Stimulated activated naive CD4-positive, alpha-beta T cell treated with Interleukin-2 at 50 U/mL for 16 hours (primary cell): ENCODE measurements around the gene PLXNC1.

Source experiments
- DNase-seq: peaks from one replicate; lab custom pipeline; 2025; lab: John Stamatoyannopoulos, UW

The PLXNC1 gene

DNA sequence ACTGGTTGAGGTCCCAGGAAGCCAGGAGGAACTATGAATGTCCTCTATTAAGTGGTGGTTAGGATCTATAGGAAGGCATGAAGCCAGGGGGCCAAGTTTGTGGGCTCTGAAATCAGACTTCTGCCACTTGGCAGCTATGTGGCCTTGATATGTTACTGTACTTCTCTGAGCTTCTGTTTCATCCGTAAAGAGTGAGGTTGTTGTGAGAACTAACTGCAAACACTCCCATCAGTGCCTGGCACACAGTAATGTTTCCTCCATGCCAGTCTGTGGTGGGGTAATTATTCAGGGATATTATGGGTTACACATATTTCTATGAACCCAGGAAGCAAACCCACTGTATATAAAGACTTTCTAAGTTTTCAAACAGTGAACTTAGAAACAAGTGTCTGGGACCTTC lies 57.4 kb downstream of the PLXNC1 start:
- no peak for DNase-seq

GRCh38 chr12:94206886-94207285 lies 58.5 kb downstream of the PLXNC1 start:
- no peak for DNase-seq

DNA sequence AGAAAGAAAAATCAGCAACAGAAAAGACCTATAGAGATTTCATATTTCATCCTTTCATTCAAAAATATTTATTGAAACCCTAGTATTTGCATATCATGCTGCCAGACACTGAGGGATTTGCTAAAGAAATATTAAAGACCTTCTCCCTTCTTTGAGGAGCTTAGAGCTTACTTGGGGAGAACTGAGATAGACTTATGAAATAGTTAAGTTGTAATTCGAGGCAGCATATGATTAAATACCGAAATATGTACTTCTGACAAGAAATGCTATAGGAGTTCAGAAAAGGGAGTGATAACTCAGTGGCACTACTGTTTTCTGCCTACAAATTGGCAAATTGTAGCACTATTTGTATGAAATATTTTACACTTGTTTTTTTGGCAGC lies 59.1 kb downstream of the PLXNC1 start:
- no peak for DNase-seq

GRCh38 chr12:94207849-94208621 lies 59.7 kb downstream of the PLXNC1 start:
- DNase-seq = peak; percentile 42

- DNase-seq = peak; percentile 28
Measured at GRCh38 chr12:94208622-94208966, 60.2 kb downstream of the PLXNC1 start.

DNA sequence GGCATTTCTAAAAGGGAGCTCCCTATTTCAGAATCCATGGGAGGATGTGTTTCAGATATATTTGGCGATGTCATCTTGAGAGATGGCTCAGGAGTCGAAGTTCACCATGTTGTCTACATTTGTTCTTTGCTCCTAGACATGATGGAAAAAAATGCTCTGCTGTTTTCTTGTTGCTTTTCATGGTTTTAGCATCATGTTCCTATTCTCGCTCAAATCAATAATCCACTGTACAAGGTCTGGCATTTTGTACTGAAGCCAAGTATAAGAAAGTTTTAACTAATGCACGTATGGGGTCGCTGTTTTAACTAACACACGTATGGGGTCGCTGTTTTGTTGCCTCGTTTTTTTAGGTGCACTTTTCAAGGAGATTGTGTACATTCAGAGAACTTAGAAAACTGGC lies 60.9 kb downstream of the PLXNC1 start:
- DNase-seq = no peak

- DNase-seq = no peak
Measured at GRCh38 chr12:94211021-94211420, 62.6 kb downstream of the PLXNC1 start.

GRCh38 chr12:94218233-94218632 lies 69.9 kb downstream of the PLXNC1 start:
- no peak for DNase-seq

DNA sequence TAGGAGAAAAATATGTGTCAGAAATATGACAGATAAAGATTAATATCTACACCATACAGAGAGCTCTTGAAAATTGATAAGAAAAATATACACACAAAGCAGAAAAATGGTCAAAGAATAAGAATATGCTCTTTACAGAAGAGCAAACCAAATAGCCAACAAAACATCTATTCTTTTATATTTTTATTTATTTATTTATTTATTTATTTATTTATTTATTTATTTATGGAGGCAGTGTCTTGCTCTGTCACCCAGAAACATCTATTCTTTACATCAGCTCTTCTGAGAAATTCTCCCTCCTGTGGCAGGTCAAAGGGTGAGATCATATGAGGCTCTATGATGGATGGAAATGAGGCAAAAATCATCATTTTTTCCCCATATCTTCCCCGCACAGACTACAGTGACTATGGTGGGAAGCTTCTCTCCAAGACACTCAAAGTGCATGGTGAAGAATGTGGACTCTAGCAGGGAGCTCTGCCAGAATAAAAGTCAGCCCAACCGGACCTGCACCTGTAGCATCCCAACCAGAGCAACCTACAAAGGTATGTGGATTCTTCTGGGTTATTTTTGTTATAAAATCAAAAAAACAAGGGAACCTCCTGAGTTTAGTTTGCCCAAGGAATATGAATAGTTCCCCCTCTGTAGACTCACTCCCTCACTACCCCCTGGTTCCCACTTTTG lies 71.4 kb downstream of the PLXNC1 start:
- DNase-seq = no peak

DNA sequence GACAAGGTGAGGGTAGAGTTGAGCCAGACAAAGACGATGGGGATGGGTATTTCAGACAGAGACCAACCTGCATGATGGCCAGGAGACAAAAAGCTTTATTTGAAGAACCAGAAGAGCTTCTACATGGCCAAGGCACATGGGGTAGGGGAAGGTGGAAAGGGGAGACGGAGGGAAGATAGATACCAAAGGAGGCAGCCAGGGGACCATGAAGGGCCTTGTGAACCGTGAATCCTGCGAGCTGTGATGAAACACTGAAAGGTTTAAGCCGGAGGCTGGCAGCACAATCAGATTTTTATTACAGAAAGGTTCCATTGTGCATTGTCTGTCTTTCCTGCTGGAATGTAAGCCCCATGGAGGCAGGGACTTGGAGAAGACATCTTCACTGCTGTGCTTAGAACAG lies 72.4 kb downstream of the PLXNC1 start:
- no peak for DNase-seq

GRCh38 chr12:94222351-94223084 lies 74.1 kb downstream of the PLXNC1 start:
- DNase-seq = no peak

DNA sequence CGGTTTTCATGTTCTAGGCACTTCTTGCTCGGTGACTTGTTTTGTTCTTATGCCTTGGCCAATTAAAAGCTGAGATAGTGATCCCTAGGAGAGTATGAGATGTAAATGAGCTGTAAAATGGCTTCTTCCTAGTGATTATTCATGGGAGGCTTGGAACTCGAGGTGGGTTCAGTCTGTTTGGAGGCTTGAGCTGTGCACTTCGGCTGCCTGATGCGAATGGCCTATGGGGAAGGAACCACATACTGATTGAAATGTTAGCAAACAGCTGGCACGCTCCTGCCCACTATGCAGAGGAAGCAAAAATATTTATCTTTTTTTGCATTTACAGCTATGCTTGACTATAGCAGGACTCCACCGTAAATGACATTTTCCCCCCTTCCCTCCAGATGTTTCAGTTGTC lies 75.5 kb downstream of the PLXNC1 start:
- no peak for DNase-seq

- no peak for DNase-seq
Measured at GRCh38 chr12:94225506-94225905, 77.1 kb downstream of the PLXNC1 start.

- DNase-seq = no peak
Measured at GRCh38 chr12:94225947-94226630, 77.7 kb downstream of the PLXNC1 start.

- no peak for DNase-seq
Measured at GRCh38 chr12:94227066-94227465, 78.7 kb downstream of the PLXNC1 start.

DNA sequence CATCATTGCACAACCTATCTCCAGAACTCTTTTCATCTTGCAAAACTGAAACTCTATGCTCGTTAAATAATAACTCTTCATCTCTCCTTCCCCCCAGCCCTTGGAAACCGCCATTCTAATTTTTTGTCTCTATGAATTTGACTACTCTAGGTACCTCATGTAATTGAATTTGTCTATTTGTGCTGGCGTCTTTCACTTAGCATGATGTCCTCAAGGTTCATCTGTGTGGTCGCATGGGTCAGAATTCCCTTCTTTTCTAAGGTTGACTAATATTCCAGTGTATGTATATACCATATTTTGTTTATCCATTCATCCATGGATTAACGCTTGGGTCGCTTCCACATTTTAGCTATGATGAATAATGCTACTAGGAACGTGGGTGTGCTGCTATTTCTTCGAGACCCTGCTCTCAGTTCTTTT lies 80.1 kb downstream of the PLXNC1 start:
- no peak for DNase-seq

GRCh38 chr12:94229902-94230301 lies 81.5 kb downstream of the PLXNC1 start:
- no peak for DNase-seq

- no peak for DNase-seq
Measured at GRCh38 chr12:94230357-94230905, 82.1 kb downstream of the PLXNC1 start.

GRCh38 chr12:94231709-94232108 lies 83.3 kb downstream of the PLXNC1 start:
- DNase-seq = no peak

DNA sequence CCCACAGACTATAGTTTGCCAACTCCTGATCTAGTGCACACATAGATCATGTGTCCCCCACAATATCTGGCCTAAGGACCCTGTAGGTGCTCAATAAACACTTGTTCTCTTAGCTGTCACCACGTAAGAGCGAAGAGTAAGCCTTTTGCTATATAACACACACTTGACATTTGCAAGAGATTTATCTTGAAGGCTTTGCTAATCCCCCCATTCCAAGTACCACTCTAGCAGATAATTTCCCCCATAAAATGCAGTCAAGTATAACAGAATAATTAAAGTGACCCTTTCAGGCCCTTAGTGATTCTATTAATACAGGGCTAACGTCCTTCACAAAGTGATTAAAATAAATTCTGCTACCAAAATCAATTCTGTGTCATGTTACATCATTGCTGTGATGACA lies 87.5 kb downstream of the PLXNC1 start:
- no peak for DNase-seq

GRCh38 chr12:94239332-94239993 lies 91.1 kb downstream of the PLXNC1 start:
- no peak for DNase-seq

- no peak for DNase-seq
Measured at GRCh38 chr12:94240171-94240570, 91.8 kb downstream of the PLXNC1 start.
